Endothelial cell of hepatic sinusoid (primary cell): ENCODE measurements around the gene CDKN2B-AS1.
"Not testable (repeated sequence)": the region's sequence is repeated elsewhere in the genome, so short reads cannot be mapped to it uniquely, and the experiment has no call there.

Source experiments
- in situ Hi-C: cut with HindIII; loops from 2 replicates; pipeline ENCODE4 v1.10.0; 2017; ENCODE audit warnings: low sequenced_read_pairs

The CDKN2B-AS1 gene

DNA sequence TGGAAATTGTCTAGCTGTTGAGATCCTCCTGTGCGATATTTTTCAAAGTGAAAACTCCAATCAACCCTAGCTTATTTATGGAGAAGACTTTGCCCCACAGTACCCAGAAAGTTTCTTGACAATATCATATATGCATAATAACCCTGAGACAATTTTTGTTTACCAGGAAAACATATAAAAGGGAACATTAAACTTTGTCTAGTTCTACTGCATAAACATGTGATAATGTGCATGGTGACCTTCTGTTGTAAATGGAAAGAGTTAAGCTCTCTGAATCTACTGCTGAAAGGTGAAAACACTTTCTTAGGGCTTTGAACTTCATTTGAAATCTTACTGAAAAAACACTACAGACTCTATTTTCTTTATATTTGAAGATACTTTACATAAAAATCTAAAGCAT lies 46.8 kb downstream of the CDKN2B-AS1 start:
- in situ Hi-C loops: loop anchor here (5.0 to 25.0 kb wide), 3 partner anchors 106 to 229 kb away; partner anchors contain the start of gene MTAP

GRCh38 chr9:22041775-22042174 lies 47.2 kb downstream of the CDKN2B-AS1 start:
- in situ Hi-C loops: loop anchor here (5.0 to 25.0 kb wide), 3 partner anchors 106 to 229 kb away; partner anchors contain the start of gene MTAP

GRCh38 chr9:22043928-22044327 lies 49.3 kb downstream of the CDKN2B-AS1 start:
- in situ Hi-C loops: loop anchor here (5.0 to 25.0 kb wide), 3 partner anchors 103 to 232 kb away; partner anchors contain the start of gene MTAP

GRCh38 chr9:22044583-22044982 lies 50.0 kb downstream of the CDKN2B-AS1 start:
- in situ Hi-C loops: loop anchor here (5.0 to 25.0 kb wide), 3 partner anchors 103 to 232 kb away; partner anchors contain the start of gene MTAP

GRCh38 chr9:22045423-22045822 lies 50.8 kb downstream of the CDKN2B-AS1 start:
- in situ Hi-C loops: loop anchor here (25.0 kb wide), 2 partner anchors 192 to 233 kb away; partner anchors contain the start of gene MTAP

GRCh38 chr9:22046243-22046885 lies 51.8 kb downstream of the CDKN2B-AS1 start:
- in situ Hi-C loops: loop anchor here (25.0 kb wide), 2 partner anchors 191 to 234 kb away; partner anchors contain the start of gene MTAP

- in situ Hi-C loops: loop anchor here (25.0 kb wide), 2 partner anchors 190 to 235 kb away; partner anchors contain the start of gene MTAP
Observed at GRCh38 chr9:22047596-22047995, 53.0 kb downstream of the CDKN2B-AS1 start.

DNA sequence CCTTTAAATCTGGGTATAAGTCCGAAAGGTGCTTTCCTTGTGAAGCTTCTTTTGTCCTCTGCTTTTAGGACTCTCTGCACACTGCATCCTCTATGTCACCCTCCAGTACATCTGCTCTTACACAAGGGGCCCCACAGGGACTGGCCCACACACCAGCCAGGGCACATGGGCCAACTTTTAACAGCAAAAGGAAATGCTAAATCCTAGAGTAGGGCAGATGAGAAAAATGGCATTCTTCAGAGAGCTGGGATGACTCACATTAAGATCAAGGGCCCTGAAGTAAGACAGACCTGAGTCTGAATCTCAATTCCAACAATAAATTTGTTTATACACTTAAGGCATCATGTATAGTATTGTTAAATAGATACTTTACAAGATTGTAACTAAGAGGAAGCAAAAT lies 54.8 kb downstream of the CDKN2B-AS1 start:
- in situ Hi-C loops: loop anchor here (25.0 kb wide), 2 partner anchors 188 to 237 kb away; partner anchors contain the start of gene MTAP

- in situ Hi-C loops: no loop called here
Observed at GRCh38 chr9:22050924-22051323, 56.3 kb downstream of the CDKN2B-AS1 start.

- in situ Hi-C loops: no loop called here
Observed at GRCh38 chr9:22052376-22052945, 57.9 kb downstream of the CDKN2B-AS1 start.

DNA sequence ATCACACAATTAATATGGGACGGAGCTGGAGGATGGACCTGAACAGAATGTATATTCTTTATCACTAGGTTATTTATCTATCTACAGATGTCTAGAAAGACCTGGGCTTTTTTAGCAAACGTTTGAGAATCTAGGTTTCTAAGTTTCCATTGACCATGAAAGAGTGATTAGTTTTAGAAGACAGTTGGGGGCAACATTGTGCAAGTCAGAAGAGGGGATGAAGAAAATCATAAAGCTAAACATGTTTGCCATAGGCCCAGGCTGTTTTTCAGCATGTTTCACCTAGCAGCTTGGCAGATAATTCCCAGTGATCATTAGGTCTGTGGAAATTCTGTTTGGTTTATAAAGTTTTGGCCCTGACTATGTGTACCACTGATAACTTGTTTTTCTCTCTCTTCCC lies 58.6 kb downstream of the CDKN2B-AS1 start:
- in situ Hi-C loops: no loop called here

- in situ Hi-C loops: no loop called here
Observed at GRCh38 chr9:22054076-22054475, 59.5 kb downstream of the CDKN2B-AS1 start.

GRCh38 chr9:22054529-22054928 lies 59.9 kb downstream of the CDKN2B-AS1 start:
- in situ Hi-C loops: no loop called here

GRCh38 chr9:22055090-22055489 lies 60.5 kb downstream of the CDKN2B-AS1 start:
- in situ Hi-C loops: no loop called here

GRCh38 chr9:22056402-22056801 lies 61.8 kb downstream of the CDKN2B-AS1 start:
- in situ Hi-C loops: no loop called here

- in situ Hi-C loops: not testable (repeated sequence)
Observed at GRCh38 chr9:22057972-22058371, 63.4 kb downstream of the CDKN2B-AS1 start.

GRCh38 chr9:22060831-22061383 lies 66.3 kb downstream of the CDKN2B-AS1 start:
- in situ Hi-C loops: no loop called here

- in situ Hi-C loops: loop anchor here (5.0 kb wide), 1 partner anchor 62 kb away; no protein-coding TSS in a partner anchor
Observed at GRCh38 chr9:22064957-22065356, 70.4 kb downstream of the CDKN2B-AS1 start.

GRCh38 chr9:22065431-22066200 lies 71.0 kb downstream of the CDKN2B-AS1 start:
- in situ Hi-C loops: loop anchor here (5.0 kb wide), 1 partner anchor 62 kb away; no protein-coding TSS in a partner anchor

DNA sequence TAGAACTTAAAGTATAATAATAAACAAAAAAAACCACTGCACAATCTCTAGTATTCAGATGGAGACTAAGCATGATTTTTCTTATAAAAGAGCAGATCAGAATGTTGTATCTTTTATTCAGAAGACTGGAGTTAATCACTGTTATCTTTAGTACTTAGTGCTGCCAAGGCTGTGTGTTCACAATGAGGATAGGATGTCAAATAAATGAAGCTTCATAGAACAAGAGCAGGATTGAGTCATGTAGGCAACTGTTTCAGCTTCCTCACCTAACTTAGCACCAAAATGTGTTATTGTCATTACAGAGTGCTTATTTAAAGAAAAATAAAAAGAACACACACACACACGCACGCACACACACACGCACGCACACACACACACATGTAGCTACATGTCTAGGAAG lies 72.6 kb downstream of the CDKN2B-AS1 start:
- in situ Hi-C loops: loop anchor here (5.0 kb wide), 1 partner anchor 60 kb away; no protein-coding TSS in a partner anchor

DNA sequence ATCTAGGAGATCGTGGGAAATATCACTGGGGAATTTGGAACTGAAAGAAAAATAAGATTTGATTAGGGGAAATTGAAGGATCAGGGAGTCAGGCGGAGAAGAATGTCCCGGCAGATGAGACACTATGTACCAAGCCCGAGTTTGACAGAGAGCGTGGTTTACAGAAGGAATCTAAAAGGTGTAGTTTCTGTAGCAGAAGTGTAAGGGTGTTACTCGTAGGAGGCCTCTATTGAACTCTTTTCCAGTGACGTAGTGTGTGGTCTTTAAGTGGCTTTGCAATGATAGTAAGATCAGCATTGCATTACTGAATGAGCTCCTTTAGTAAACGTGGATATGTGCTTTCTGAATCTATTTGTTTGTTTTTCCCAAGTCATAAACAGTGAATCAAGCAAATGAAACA lies 73.8 kb downstream of the CDKN2B-AS1 start:
- in situ Hi-C loops: loop anchor here (5.0 kb wide), 1 partner anchor 59 kb away; no protein-coding TSS in a partner anchor
